Measurements from ENCODE around the gene PSMD1. TPM values are rescaled to one million over a fixed set of nuclear protein-coding genes. Genes with fewer than 3 reads are reported as not detected.

Gene PSMD1
- total and polyA plus RNA-seq, 2 donors = 40.4 to 87.6 TPM

GRCh38 chr2:231115651-231116050, 59.0 kb downstream of the PSMD1 start:
- no peak overlapping the region for H3K4me3 ChIP-seq (ENCODE audit: low read length in 2 of 2)
- no peaks in the 10 kb centered on the region for H3K27me3 ChIP-seq (ENCODE audit: control insufficient read depth in 2 of 2, insufficient read depth in 1 of 2, low read length in 1 of 2)
- no peak for DNase-seq (ENCODE audit: low read depth in 6 of 9, low spot score in 9 of 9)
- H3K27ac ChIP-seq (ENCODE audit: low read depth in 1 of 2, low read length in 1 of 2) = no peak overlapping the region
- H3K9me3 ChIP-seq (ENCODE audit: control insufficient read depth in 2 of 2, insufficient read depth in 1 of 2, low read length in 1 of 2) = no peaks in the 10 kb centered on the region
- H3K36me3 ChIP-seq (ENCODE audit: control insufficient read depth in 2 of 2, insufficient read depth in 2 of 2, low read length in 1 of 2) = peaks cover 3 to 8% of the 10 kb centered on the region in 2 donors
- WGBS = 97% methylated on average over 2 of the region's 2 CpGs
- H3K4me1 ChIP-seq (ENCODE audit: control insufficient read depth in 2 of 2, insufficient read depth in 2 of 2, low read length in 2 of 2) = no peaks in the 10 kb centered on the region

GRCh38 chr2:231117148-231117547, 60.5 kb downstream of the PSMD1 start:
- 82% methylated on average over 1 of the region's 1 CpG for WGBS

GRCh38 chr2:231117922-231118613, 61.4 kb downstream of the PSMD1 start:
- no peak overlapping the region for H3K27ac ChIP-seq (ENCODE audit: low read depth in 1 of 2, low read length in 1 of 2)
- peaks cover 0 to 3% of the 10 kb centered on the region in 2 donors for H3K36me3 ChIP-seq (ENCODE audit: control insufficient read depth in 2 of 2, insufficient read depth in 2 of 2, low read length in 1 of 2)
- DNase-seq (ENCODE audit: low read depth in 6 of 9, low spot score in 9 of 9) = no peak
- no peaks in the 10 kb centered on the region for H3K9me3 ChIP-seq (ENCODE audit: control insufficient read depth in 2 of 2, insufficient read depth in 1 of 2, low read length in 1 of 2)
- H3K4me1 ChIP-seq (ENCODE audit: control insufficient read depth in 2 of 2, insufficient read depth in 2 of 2, low read length in 2 of 2) = no peaks in the 10 kb centered on the region
- 95% methylated on average over 4 of the region's 4 CpGs for WGBS
- H3K4me3 ChIP-seq (ENCODE audit: low read length in 2 of 2) = no peak overlapping the region
- H3K27me3 ChIP-seq (ENCODE audit: control insufficient read depth in 2 of 2, insufficient read depth in 1 of 2, low read length in 1 of 2) = no peaks in the 10 kb centered on the region

More at GRCh38 chr2:231117148-231117547, 60.5 kb downstream of the PSMD1 start:
- Histone ChIP-seq H3K4me3 (ENCODE audit: low read length in 2 of 2) (no peak overlapping the region), H3K4me1 (ENCODE audit: control insufficient read depth in 2 of 2, insufficient read depth in 2 of 2, low read length in 2 of 2) (no peaks in the 10 kb centered on the region), H3K27ac (ENCODE audit: low read depth in 1 of 2, low read length in 1 of 2) (no peak overlapping the region), H3K27me3 (ENCODE audit: control insufficient read depth in 2 of 2, insufficient read depth in 1 of 2, low read length in 1 of 2) (no peaks in the 10 kb centered on the region), H3K9me3 (ENCODE audit: control insufficient read depth in 2 of 2, insufficient read depth in 1 of 2, low read length in 1 of 2) (no peaks in the 10 kb centered on the region), H3K36me3 (ENCODE audit: control insufficient read depth in 2 of 2, insufficient read depth in 2 of 2, low read length in 1 of 2) (peaks cover under 1 to 3% of the 10 kb centered on the region in 2 donors)
- DNase-seq (ENCODE audit: low read depth in 6 of 9, low spot score in 9 of 9) = no peak

GRCh38 chr2:231118614-231118942, 61.9 kb downstream of the PSMD1 start:
- 93% methylated on average over 2 of the region's 2 CpGs for WGBS
- Histone ChIP-seq H3K4me3 (ENCODE audit: low read length in 2 of 2) (no peak overlapping the region), H3K27me3 (ENCODE audit: control insufficient read depth in 2 of 2, insufficient read depth in 1 of 2, low read length in 1 of 2) (no peaks in the 10 kb centered on the region), H3K36me3 (ENCODE audit: control insufficient read depth in 2 of 2, insufficient read depth in 2 of 2, low read length in 1 of 2) (peaks cover 0 to under 1% of the 10 kb centered on the region in 2 donors), H3K27ac (ENCODE audit: low read depth in 1 of 2, low read length in 1 of 2) (no peak overlapping the region), H3K4me1 (ENCODE audit: control insufficient read depth in 2 of 2, insufficient read depth in 2 of 2, low read length in 2 of 2) (no peaks in the 10 kb centered on the region), H3K9me3 (ENCODE audit: control insufficient read depth in 2 of 2, insufficient read depth in 1 of 2, low read length in 1 of 2) (no peaks in the 10 kb centered on the region)
- no peak for DNase-seq (ENCODE audit: low read depth in 6 of 9, low spot score in 9 of 9)

- H3K4me3 ChIP-seq (ENCODE audit: low read length in 2 of 2) = no peak overlapping the region
- H3K36me3 ChIP-seq (ENCODE audit: control insufficient read depth in 2 of 2, insufficient read depth in 2 of 2, low read length in 1 of 2) = no peaks in the 10 kb centered on the region
- H3K27ac ChIP-seq (ENCODE audit: low read depth in 1 of 2, low read length in 1 of 2) = peak overlapping the region in 1 of 2 donors; percentile 40
- peak in 1 of 9 donors; percentile 12 for DNase-seq (ENCODE audit: low read depth in 6 of 9, low spot score in 9 of 9)
- H3K9me3 ChIP-seq (ENCODE audit: control insufficient read depth in 2 of 2, insufficient read depth in 1 of 2, low read length in 1 of 2) = no peaks in the 10 kb centered on the region
- H3K4me1 ChIP-seq (ENCODE audit: control insufficient read depth in 2 of 2, insufficient read depth in 2 of 2, low read length in 2 of 2) = peaks cover 0 to 4% of the 10 kb centered on the region in 2 donors
- 87% methylated on average over 4 of the region's 4 CpGs for WGBS
- H3K27me3 ChIP-seq (ENCODE audit: control insufficient read depth in 2 of 2, insufficient read depth in 1 of 2, low read length in 1 of 2) = no peaks in the 10 kb centered on the region
Observed at GRCh38 chr2:231123362-231123898, 66.8 kb downstream of the PSMD1 start.

GRCh38 chr2:231124838-231125568, 68.3 kb downstream of the PSMD1 start, which contains the start of gene HTR2B:
HTR2B (minus strand) TSS chr2:231125042; CDS start chr2:231123764, 1,278 bp downstream.
- peak in 7 of 9 donors; percentile 16 to 62 (median 32) for DNase-seq (ENCODE audit: low read depth in 6 of 9, low spot score in 9 of 9)
- Histone ChIP-seq H3K4me3 (ENCODE audit: low read length in 2 of 2) (peak within 1 kb of the TSS in 1 of 2 donors; percentile 8), H3K9me3 (ENCODE audit: control insufficient read depth in 2 of 2, insufficient read depth in 1 of 2, low read length in 1 of 2) (no peaks in the 10 kb centered on the region), H3K27ac (ENCODE audit: low read depth in 1 of 2, low read length in 1 of 2) (peak within 1 kb of the TSS; percentile 38 to 63), H3K4me1 (ENCODE audit: control insufficient read depth in 2 of 2, insufficient read depth in 2 of 2, low read length in 2 of 2) (peaks cover 0 to 4% of the 10 kb centered on the region in 2 donors), H3K36me3 (ENCODE audit: control insufficient read depth in 2 of 2, insufficient read depth in 2 of 2, low read length in 1 of 2) (no peaks in the 10 kb centered on the region), H3K27me3 (ENCODE audit: control insufficient read depth in 2 of 2, insufficient read depth in 1 of 2, low read length in 1 of 2) (no peaks in the 10 kb centered on the region)
- WGBS = 49% methylated on average over 5 of the region's 5 CpGs

GRCh38 chr2:231126123-231126522, 69.5 kb downstream of the PSMD1 start:
- H3K27ac ChIP-seq (ENCODE audit: low read depth in 1 of 2, low read length in 1 of 2) = no peak overlapping the region
- no peak overlapping the region for H3K4me3 ChIP-seq (ENCODE audit: low read length in 2 of 2)
- no peaks in the 10 kb centered on the region for H3K36me3 ChIP-seq (ENCODE audit: control insufficient read depth in 2 of 2, insufficient read depth in 2 of 2, low read length in 1 of 2)
- H3K27me3 ChIP-seq (ENCODE audit: control insufficient read depth in 2 of 2, insufficient read depth in 1 of 2, low read length in 1 of 2) = no peaks in the 10 kb centered on the region
- WGBS = 96% methylated on average over 7 of the region's 7 CpGs
- no peak for DNase-seq (ENCODE audit: low read depth in 6 of 9, low spot score in 9 of 9)
- H3K9me3 ChIP-seq (ENCODE audit: control insufficient read depth in 2 of 2, insufficient read depth in 1 of 2, low read length in 1 of 2) = no peaks in the 10 kb centered on the region
- peaks cover 0 to 4% of the 10 kb centered on the region in 2 donors for H3K4me1 ChIP-seq (ENCODE audit: control insufficient read depth in 2 of 2, insufficient read depth in 2 of 2, low read length in 2 of 2)

GRCh38 chr2:231127480-231127879, 70.8 kb downstream of the PSMD1 start:
- Histone ChIP-seq H3K27me3 (ENCODE audit: control insufficient read depth in 2 of 2, insufficient read depth in 1 of 2, low read length in 1 of 2) (no peaks in the 10 kb centered on the region), H3K4me3 (ENCODE audit: low read length in 2 of 2) (no peak overlapping the region), H3K4me1 (ENCODE audit: control insufficient read depth in 2 of 2, insufficient read depth in 2 of 2, low read length in 2 of 2) (peaks cover 0 to 4% of the 10 kb centered on the region in 2 donors), H3K36me3 (ENCODE audit: control insufficient read depth in 2 of 2, insufficient read depth in 2 of 2, low read length in 1 of 2) (no peaks in the 10 kb centered on the region), H3K9me3 (ENCODE audit: control insufficient read depth in 2 of 2, insufficient read depth in 1 of 2, low read length in 1 of 2) (no peaks in the 10 kb centered on the region), H3K27ac (ENCODE audit: low read depth in 1 of 2, low read length in 1 of 2) (no peak overlapping the region)
- DNase-seq (ENCODE audit: low read depth in 6 of 9, low spot score in 9 of 9) = no peak
- 98% methylated on average over 9 of the region's 9 CpGs for WGBS

- 100% methylated on average over 1 of the region's 1 CpG for WGBS
- no peaks in the 10 kb centered on the region for H3K36me3 ChIP-seq (ENCODE audit: control insufficient read depth in 2 of 2, insufficient read depth in 2 of 2, low read length in 1 of 2)
- no peak for DNase-seq (ENCODE audit: low read depth in 6 of 9, low spot score in 9 of 9)
- no peaks in the 10 kb centered on the region for H3K27me3 ChIP-seq (ENCODE audit: control insufficient read depth in 2 of 2, insufficient read depth in 1 of 2, low read length in 1 of 2)
- H3K9me3 ChIP-seq (ENCODE audit: control insufficient read depth in 2 of 2, insufficient read depth in 1 of 2, low read length in 1 of 2) = no peaks in the 10 kb centered on the region
- no peak overlapping the region for H3K27ac ChIP-seq (ENCODE audit: low read depth in 1 of 2, low read length in 1 of 2)
- no peak overlapping the region for H3K4me3 ChIP-seq (ENCODE audit: low read length in 2 of 2)
- peaks cover 0 to 4% of the 10 kb centered on the region in 2 donors for H3K4me1 ChIP-seq (ENCODE audit: control insufficient read depth in 2 of 2, insufficient read depth in 2 of 2, low read length in 2 of 2)
Observed at GRCh38 chr2:231127936-231128335, 71.3 kb downstream of the PSMD1 start.
